Muscle of back (tissue), 11 donors: Measurements from ENCODE around the gene EFR3B. TPM values are rescaled to one million over a fixed set of nuclear protein-coding genes. Genes with fewer than 3 reads are reported as not detected.

Source experiments
- DNase-seq, 3 donors: peaks; one replicate each; pipeline versions ENCODE4 v3.0.0 to v3.0.0-alpha.2; 2013
- polyA plus RNA-seq, 10 donors: library from polyadenylated mRNA; unstranded; fragments of 120-200 nt; gene quantifications; one replicate each; pipeline ENCODE4 v1.2.1, GENCODE V29; 2013; ENCODE audit not compliant: insufficient read length in 10 of 10

Gene EFR3B
- polyA plus RNA-seq, 10 donors, result 3.5 to 6.4 (median 5.0) TPM

- no peak for DNase-seq
Observed at GRCh38 chr2:25035537-25036220, 6.2 kb upstream of the EFR3B start.

GRCh38 chr2:25036221-25036559 lies 5.7 kb upstream of the EFR3B start:
- no peak for DNase-seq

GRCh38 chr2:25039126-25039525 lies 2.8 kb upstream of the EFR3B start:
- no peak for DNase-seq

GRCh38 chr2:25041307-25041927 lies 459 bp upstream of the EFR3B start:
- peak in 2 of 3 donors; percentile 40 to 82 for DNase-seq

GRCh38 chr2:25042321-25043240 lies 705 bp downstream of the EFR3B start:
- DNase-seq, result peak in 2 of 3 donors; percentile 49 to 82

GRCh38 chr2:25043241-25043867 lies 1.5 kb downstream of the EFR3B start:
- DNase-seq, result peak in 2 of 3 donors; percentile 39 to 68

- DNase-seq, result no peak
Observed at GRCh38 chr2:25044011-25044410, 2.1 kb downstream of the EFR3B start.

- DNase-seq, result no peak
Observed at GRCh38 chr2:25044990-25045389, 3.1 kb downstream of the EFR3B start.

GRCh38 chr2:25049422-25049821 lies 7.5 kb downstream of the EFR3B start:
- no peak for DNase-seq

GRCh38 chr2:25050128-25050527 lies 8.3 kb downstream of the EFR3B start:
- DNase-seq, result no peak

- peak in 1 of 3 donors; percentile 36 for DNase-seq
Observed at GRCh38 chr2:25053041-25053440, 11.2 kb downstream of the EFR3B start.

- DNase-seq, result no peak
Observed at GRCh38 chr2:25054720-25055119, 12.8 kb downstream of the EFR3B start.

- DNase-seq, result no peak
Observed at GRCh38 chr2:25055376-25055920, 13.6 kb downstream of the EFR3B start.

GRCh38 chr2:25056098-25056821 lies 14.4 kb downstream of the EFR3B start:
- DNase-seq, result peak in 1 of 3 donors; percentile 27

- DNase-seq, result no peak
Observed at GRCh38 chr2:25062511-25062917, 20.6 kb downstream of the EFR3B start.

GRCh38 chr2:25063876-25064660 lies 22.2 kb downstream of the EFR3B start:
- peak in 1 of 3 donors; percentile 19 for DNase-seq

- no peak for DNase-seq
Observed at GRCh38 chr2:25065768-25066167, 23.9 kb downstream of the EFR3B start.

GRCh38 chr2:25066455-25066854 lies 24.6 kb downstream of the EFR3B start:
- DNase-seq, result no peak

- DNase-seq, result no peak
Observed at GRCh38 chr2:25068217-25068616, 26.3 kb downstream of the EFR3B start.

- DNase-seq, result no peak
Observed at GRCh38 chr2:25071966-25072365, 30.1 kb downstream of the EFR3B start.
